HCT116 (cell line): ENCODE data around the gene PEAK3. TPM values are rescaled to one million over a fixed set of nuclear protein-coding genes. Genes with fewer than 3 reads are reported as not detected.

Experiments used
- ATAC-seq: fragments of 200-7000 bp; cut with Tn5 transposase; 2 replicates; pipeline ENCODE4 v1.9.1; 2020; ENCODE audit warnings: mild to moderate bottlenecking, moderate library complexity
- BruUV-seq: library from RNA; stranded (reverse); fragments of 400-500 nt; replicated peaks from 2 replicates; lab custom pipeline; 2021; lab: Mats Ljungman, UMichigan
- CTCF ChIA-PET: fragments of 300-600 bp; sonication (Branson Sonifier 250); formaldehyde crosslinking; loops from one replicate; lab custom pipeline; 2021; ENCODE audit warnings: antibody characterized with exemption; lab: Charles Lee
- POLR2A ChIA-PET: fragments of 300-600, 350-600 bp; sonication (Branson Sonifier 250); formaldehyde crosslinking; loops from one replicate; lab custom pipeline; 2021; ENCODE audit warnings: antibody characterized with exemption; lab: Charles Lee
- RAD21 ChIA-PET, 2 experiments: fragments of 300-600 bp; sonication (Branson Sonifier 250); formaldehyde crosslinking; loops; one replicate each; lab custom pipeline; 2023; ENCODE audit warnings: low total read pairs in 2 of 2; ENCODE audit not compliant: uncharacterized antibody in 2 of 2, unreplicated experiment in 2 of 2, low non-redundant PET in 1 of 2; lab: Charles Lee
- DNase-seq: peaks from one replicate; pipeline ENCODE4 v3.0.0-alpha.2; 2010; ENCODE audit warnings: low read depth, low spot score
- H2AFZ ChIP-seq: fragments of 200-600 bp; shearing (Covaris generic), sonication (generic); 2 replicates; pipeline ENCODE4 v1.6.1; 2017; ENCODE audit warnings: low read depth, mixed run types, mixed read lengths, antibody characterized with exemption, low read length; ENCODE audit not compliant: poor library complexity, severe bottlenecking
- H3K27ac ChIP-seq: 2 replicates; pipeline ENCODE4 v1.5.1; 2012; ENCODE audit warnings: low read depth, low read length
- H3K27me3 ChIP-seq: fragments of 200-600 bp; sonication (generic); 2 replicates; pipeline ENCODE4 v1.6.1; 2016; ENCODE audit warnings: mixed run types, low read length, mixed read lengths; ENCODE audit not compliant: insufficient read depth
- H3K36me3 ChIP-seq, 2 experiments: fragments of 200-500 bp in 1 of 2; fragments of 200-600 bp in 1 of 2; sonication (Bioruptor generic) in 1 of 2; sonication (generic) in 1 of 2; 2 replicates each; pipeline versions ENCODE4 v1.5.1 to v1.6.1; 2014 to 2016; ENCODE audit warnings: low read length in 2 of 2, inconsistent platforms in 1 of 2, mixed read lengths in 1 of 2, mixed run types in 1 of 2; ENCODE audit not compliant: insufficient read depth in 2 of 2, control insufficient read depth in 1 of 2
- H3K4me1 ChIP-seq, 2 experiments: fragments of 200-600 bp in 1 of 2; sonication (generic) in 1 of 2; 2 replicates each; pipeline versions ENCODE4 v1.5.1 to v1.6.1; 2012 to 2017; ENCODE audit warnings: low read length in 2 of 2, inconsistent platforms in 1 of 2, mild to moderate bottlenecking in 1 of 2, mixed read lengths in 1 of 2, mixed run types in 1 of 2, moderate library complexity in 1 of 2; ENCODE audit not compliant: insufficient read depth in 2 of 2, control insufficient read depth in 1 of 2
- H3K4me2 ChIP-seq: fragments of 200-600 bp; sonication (generic); 2 replicates; pipeline ENCODE4 v1.6.1; 2017; ENCODE audit warnings: mixed run types, low read length, mixed read lengths
- H3K4me3 ChIP-seq, 2 experiments: fragments of 200-600 bp in 1 of 2; sonication (generic) in 1 of 2; replicated peaks in 1 of 2; 2 replicates each; pipeline ENCODE4 v1.5.1; 2011 to 2016; ENCODE audit warnings: low read length in 2 of 2, control low read depth in 1 of 2, low read depth in 1 of 2, mild to moderate bottlenecking in 1 of 2, mixed read lengths in 1 of 2, mixed run types in 1 of 2
- H3K79me2 ChIP-seq: fragments of 200-600 bp; sonication (generic); 2 replicates; pipeline ENCODE4 v1.6.1; 2017; ENCODE audit warnings: mild to moderate bottlenecking, mixed run types, low read length, moderate library complexity, mixed read lengths; ENCODE audit not compliant: insufficient read depth
- H3K9ac ChIP-seq: fragments of 200-600 bp; sonication (generic); 2 replicates; pipeline ENCODE4 v1.6.1; 2016; ENCODE audit warnings: low read length, mixed read lengths
- H3K9me2 ChIP-seq: fragments of 200-600 bp; sonication (generic), shearing (Covaris generic); 2 replicates; pipeline ENCODE4 v1.6.1; 2017; ENCODE audit warnings: mixed run types, mild to moderate bottlenecking, moderate library complexity; ENCODE audit not compliant: insufficient read depth
- H3K9me3 ChIP-seq, 2 experiments: fragments of 200-500 bp in 1 of 2; fragments of 200-600 bp in 1 of 2; sonication (Bioruptor generic) in 1 of 2; sonication (generic) in 1 of 2; 2 replicates each; pipeline ENCODE4 v1.6.1; 2014 to 2017; ENCODE audit warnings: low read length in 2 of 2, mixed read lengths in 2 of 2, inconsistent platforms in 1 of 2, low read depth in 1 of 2, mild to moderate bottlenecking in 1 of 2, mixed run types in 1 of 2, moderate library complexity in 1 of 2; ENCODE audit not compliant: control insufficient read depth in 1 of 2, insufficient read depth in 1 of 2
- H4K20me1 ChIP-seq: fragments of 200-600 bp; sonication (generic), shearing (Covaris generic); 2 replicates; pipeline ENCODE4 v1.6.1; 2017; ENCODE audit warnings: mixed run types, mild to moderate bottlenecking, moderate library complexity; ENCODE audit not compliant: insufficient read depth
- ELF1 ChIP-seq: IDR thresholded peaks from 2 replicates; pipeline ENCODE4 v1.6.1; 2012; ENCODE audit warnings: low read depth, borderline replicate concordance
- EZH2phosphoT487 ChIP-seq: fragments of 200-600 bp; IDR thresholded peaks from 2 replicates; pipeline ENCODE4 v1.6.1; 2018; ENCODE audit warnings: antibody characterized with exemption, borderline replicate concordance
- FOSL1 ChIP-seq: IDR thresholded peaks from 2 replicates; pipeline ENCODE4 v1.6.1; 2012; ENCODE audit warnings: low read depth
- POLR2A ChIP-seq: IDR thresholded peaks from 2 replicates; pipeline ENCODE4 v1.7.0; 2011; ENCODE audit warnings: borderline replicate concordance; ENCODE audit not compliant: insufficient read depth, insufficient read length; ENCODE audit errors: extremely low read depth
- POLR2AphosphoS5 ChIP-seq: IDR thresholded peaks from 2 replicates; pipeline ENCODE4 v1.6.1; 2011; ENCODE audit warnings: mild to moderate bottlenecking, low read depth, low read length, moderate library complexity
- SIN3A ChIP-seq: IDR thresholded peaks from 2 replicates; pipeline ENCODE4 v1.6.1; 2012; ENCODE audit warnings: low read depth
- SP1 ChIP-seq: IDR thresholded peaks from 2 replicates; pipeline ENCODE4 v1.6.1; 2012; ENCODE audit warnings: low read depth
- YY1 ChIP-seq: IDR thresholded peaks from 2 replicates; pipeline ENCODE4 v1.6.1; 2011; ENCODE audit warnings: low read length, low read depth, moderate library complexity, mild to moderate bottlenecking; ENCODE audit not compliant: insufficient replicate concordance; ENCODE audit errors: extremely low read depth
- ZFX ChIP-seq: fragments of 450-650 bp; IDR thresholded peaks from 2 replicates; pipeline ENCODE4 v1.6.1; 2017
- intact Hi-C: fragments of 100-400 bp; cut with micrococcal nuclease; formaldehyde crosslinking; loops from 2 replicates; pipeline ENCODE4 v1.10.0; 2022
- total RNA-seq: library from RNA; stranded (reverse); gene quantifications from one replicate; pipeline ENCODE4 v1.2.1, GENCODE V29; 2021; ENCODE audit not compliant: unreplicated experiment
- TF ChIP-seq, protein P1 (sequence below): IDR thresholded peaks from 2 replicates; pipeline ENCODE4 v1.6.1; 2012

Gene PEAK3
- total RNA-seq, 1 experiment from 2014 or later, result not detected

DNA sequence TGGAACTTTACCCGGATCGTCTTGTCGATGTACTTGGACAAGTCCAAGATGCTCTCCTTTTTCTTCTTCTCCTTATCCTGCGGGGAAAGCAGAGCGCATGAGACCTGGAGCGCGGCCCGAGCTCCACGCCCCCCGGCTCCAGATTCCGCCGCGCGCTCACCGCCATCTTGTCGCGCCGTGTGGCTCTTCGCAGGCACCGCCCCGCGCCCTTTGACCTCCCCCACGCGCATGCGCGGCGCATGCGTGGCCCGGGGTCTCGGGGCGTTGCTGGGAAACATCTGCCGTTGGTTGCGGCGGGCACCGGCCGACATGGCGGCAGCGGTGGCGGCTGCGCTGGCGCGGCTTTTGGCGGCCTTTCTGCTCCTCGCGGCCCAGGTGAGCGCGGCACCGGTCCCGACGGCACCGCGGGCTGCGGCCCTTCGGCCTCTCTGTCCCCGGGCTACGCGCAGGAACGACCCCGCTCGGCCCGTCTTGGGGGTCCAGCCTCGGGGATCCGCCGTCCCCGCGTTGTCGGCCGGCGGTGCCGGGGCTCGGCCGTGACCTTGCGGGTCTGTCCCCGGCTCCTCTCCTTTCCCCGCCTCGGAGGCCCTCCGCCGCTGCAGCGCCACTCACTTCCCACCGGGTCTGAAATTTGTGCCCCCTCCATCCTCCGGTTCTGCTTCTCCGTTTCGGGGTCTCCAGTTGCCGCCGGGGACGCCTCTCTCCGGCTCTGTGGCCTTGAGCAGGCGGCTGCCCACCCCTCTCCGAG lies 46.6 kb upstream of the PEAK3 start, which contains the start of the genes LSM7 and SPPL2B:
Gene LSM7, minus strand, starts transcription at position 186 of the 748 bp plus-strand sequence. Its CDS starts 20 bp downstream, at position 166.
Gene SPPL2B, plus strand, starts transcription at position 284 of the 748 bp plus-strand sequence. Its CDS starts 26 bp downstream, at position 310.
- H3K9me3 ChIP-seq, result no peaks in the 10 kb centered on the region
- no peaks in the 10 kb centered on the region for H4K20me1 ChIP-seq
- no peak within 1 kb of the TSS for H2AFZ ChIP-seq
- H3K27ac ChIP-seq, result peak within 1 kb of the TSS; percentile 98
- no peaks in the 10 kb centered on the region for H3K9me2 ChIP-seq
- peaks cover 80% of the 10 kb centered on the region for H3K79me2 ChIP-seq
- peak within 1 kb of the TSS; percentile 87 for H3K4me2 ChIP-seq
- ChIA-PET POLR2A (interaction anchor here (0.7 to 1.3 kb wide), 3 partner anchors 57 to 174 kb away, joined by 3 to 4 read pairs (median 3); partner anchors contain the start of gene GADD45B), CTCF (interaction anchor here (0.7 to 1.2 kb wide), 2 partner anchors 56 to 309 kb away, joined by 3 to 4 read pairs; no protein-coding TSS in a partner anchor), RAD21 (interaction anchor here in 1 of 2 experiments (0.6 to 1.3 kb wide), 3 partner anchors 54 to 283 kb away, joined by 4 read pairs; no protein-coding TSS in a partner anchor)
- no TSS peak for BruUV-seq
- H3K4me1 ChIP-seq, result peaks cover 19 to 28% of the 10 kb centered on the region in 2 experiments
- intact Hi-C loops, result loop anchor here (5.0 kb wide), 1 partner anchor 64 kb away; no protein-coding TSS in a partner anchor
- peak; percentile 63 for DNase-seq
- peak within 1 kb of the TSS; percentile 96 for H3K9ac ChIP-seq
- H3K36me3 ChIP-seq, result peaks cover 5 to 6% of the 10 kb centered on the region in 2 experiments; a peak in 2 of 4 replicates
- ATAC-seq, result peak; percentile 77
- H3K4me3 ChIP-seq, result peak within 1 kb of the TSS; percentile 96
- peak; percentile 89 for TF ChIP-seq POLR2AphosphoS5
- TF ChIP-seq SP1, result peak; percentile 57
- peak; percentile 70 for TF ChIP-seq POLR2A
- TF ChIP-seq, protein P1, sequence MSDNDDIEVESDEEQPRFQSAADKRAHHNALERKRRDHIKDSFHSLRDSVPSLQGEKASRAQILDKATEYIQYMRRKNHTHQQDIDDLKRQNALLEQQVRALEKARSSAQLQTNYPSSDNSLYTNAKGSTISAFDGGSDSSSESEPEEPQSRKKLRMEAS, result peak; percentile 76
- TF ChIP-seq EZH2phosphoT487, result no peak
- no peak for TF ChIP-seq ELF1
- peak; percentile 95 for TF ChIP-seq YY1
- TF ChIP-seq ZFX, result peak; percentile 72; the same call in 1 of the 2 replicates
- TF ChIP-seq FOSL1, result no peak
- peak; percentile 57 for TF ChIP-seq SIN3A
- H3K27me3 ChIP-seq, result no peaks in the 10 kb centered on the region
